GM18507 (cell line): ENCODE data around the gene GLA.

Source experiments
- DNase-seq: peaks from one replicate; pipeline ENCODE4 v3.0.0; 2011; ENCODE audit warnings: low read depth; ENCODE audit not compliant: insufficient read length; ENCODE audit errors: extremely low spot score
- FAIRE-seq: peaks from 2 replicates; lab custom pipeline; 2011; peaks lifted over from hg19 to GRCh38; lab: Jason Lieb, UNC

GLA gene

DNA sequence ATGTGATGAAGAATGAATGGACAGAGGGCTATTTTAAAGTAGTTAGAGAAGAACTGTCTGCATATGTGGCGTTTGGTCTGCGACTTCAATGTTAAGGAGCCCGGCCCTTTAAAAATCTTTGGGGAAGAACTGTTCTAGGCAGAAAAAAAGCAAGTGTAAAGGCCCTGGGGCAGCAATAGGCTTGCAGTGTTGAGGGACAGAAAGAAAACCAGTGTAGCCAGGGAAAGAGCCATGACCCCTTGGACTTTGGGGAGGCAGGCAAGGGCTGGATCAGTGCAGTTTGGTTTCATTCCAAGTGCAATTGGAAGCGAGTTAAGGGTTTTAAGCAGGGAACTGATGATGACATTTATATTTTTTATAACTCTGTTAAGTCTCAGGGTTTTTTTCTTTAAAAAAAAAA lies 7.9 kb downstream of the GLA start:
- FAIRE-seq, result no peak

GRCh38 chrX:101398694-101399093 lies 9.0 kb downstream of the GLA start:
- FAIRE-seq (no peak), DNase-seq (no peak)

More for the DNA sequence above, 7.9 kb downstream of the GLA start:
- DNase-seq, result no peak

DNA sequence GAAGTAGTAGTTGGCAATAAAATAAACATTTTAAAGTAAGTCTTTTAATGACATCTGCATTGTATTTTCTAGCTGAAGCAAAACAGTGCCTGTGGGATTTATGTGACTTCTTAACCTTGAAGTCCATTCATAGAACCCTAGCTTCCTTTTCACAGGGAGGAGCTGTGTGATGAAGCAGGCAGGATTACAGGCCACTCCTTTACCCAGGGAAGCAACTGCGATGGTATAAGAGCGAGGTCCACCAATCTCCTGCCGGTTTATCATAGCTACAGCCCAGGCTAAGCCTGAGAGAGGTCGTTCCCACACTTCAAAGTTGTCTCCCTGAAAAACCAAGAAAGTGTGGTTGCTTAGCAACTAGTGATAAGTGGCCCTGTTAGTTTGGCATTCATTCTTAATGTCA lies 9.9 kb downstream of the GLA start:
- no peak for DNase-seq

DNA sequence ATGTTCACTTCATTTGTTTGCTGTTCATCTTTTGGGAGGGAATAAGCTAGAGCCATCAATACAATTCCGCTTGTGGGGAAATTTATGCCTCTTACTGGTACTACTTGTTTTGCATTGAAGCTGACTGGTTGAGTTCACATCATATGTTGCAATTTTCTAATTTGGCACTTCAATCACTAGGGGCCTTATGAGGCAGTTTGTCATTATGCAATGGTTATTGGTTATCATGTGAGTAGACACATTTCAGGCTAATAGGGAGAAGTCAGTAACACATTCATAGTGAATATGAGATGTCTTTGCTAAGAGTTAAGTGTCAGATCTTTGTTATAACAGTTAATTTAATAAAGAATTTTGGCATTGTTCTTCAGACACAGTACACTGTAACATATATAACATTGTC lies 11.9 kb downstream of the GLA start:
- FAIRE-seq (no peak), DNase-seq (no peak)

More for the DNA sequence above, 9.9 kb downstream of the GLA start:
- FAIRE-seq, result no peak

GRCh38 chrX:101394372-101394771 lies 13.4 kb downstream of the GLA start:
- FAIRE-seq (no peak), DNase-seq (no peak)

DNA sequence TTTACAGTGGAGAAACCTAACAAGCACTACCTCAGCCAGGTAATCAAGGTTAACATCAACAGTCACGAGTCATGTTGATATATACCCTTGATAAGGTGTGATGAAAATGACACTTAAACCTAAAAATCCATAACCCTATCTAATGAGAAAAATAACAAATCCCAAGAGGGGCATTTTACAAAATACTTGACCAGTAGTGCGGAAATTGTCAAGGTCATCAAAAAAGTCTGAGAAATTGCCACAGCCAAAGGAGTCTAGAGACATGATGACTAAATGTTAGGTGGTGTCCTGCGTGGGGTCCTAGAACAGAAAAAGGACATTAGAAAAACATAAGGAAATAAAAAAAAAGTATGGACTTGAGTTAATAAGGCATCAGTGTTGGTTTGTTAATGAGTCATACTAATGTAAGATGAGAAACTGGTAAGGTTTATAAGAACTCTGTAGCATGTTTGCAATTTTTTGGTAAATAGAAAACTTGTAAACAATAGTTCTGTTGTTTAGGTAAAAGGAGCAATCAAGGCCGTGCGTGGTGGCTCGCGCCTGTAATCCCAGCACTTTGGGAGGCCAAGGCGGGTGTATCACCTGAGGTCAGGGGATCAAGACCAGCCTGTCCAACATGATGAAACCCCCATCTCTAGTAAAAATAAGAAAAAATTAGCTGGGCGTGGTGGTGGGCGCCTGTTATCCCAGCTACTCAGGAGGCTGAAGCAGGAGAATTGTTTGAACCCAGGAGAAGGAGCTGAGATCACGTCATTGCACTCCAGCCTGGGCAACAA lies 14.0 kb downstream of the GLA start:
- DNase-seq (no peak), FAIRE-seq (no peak)

DNA sequence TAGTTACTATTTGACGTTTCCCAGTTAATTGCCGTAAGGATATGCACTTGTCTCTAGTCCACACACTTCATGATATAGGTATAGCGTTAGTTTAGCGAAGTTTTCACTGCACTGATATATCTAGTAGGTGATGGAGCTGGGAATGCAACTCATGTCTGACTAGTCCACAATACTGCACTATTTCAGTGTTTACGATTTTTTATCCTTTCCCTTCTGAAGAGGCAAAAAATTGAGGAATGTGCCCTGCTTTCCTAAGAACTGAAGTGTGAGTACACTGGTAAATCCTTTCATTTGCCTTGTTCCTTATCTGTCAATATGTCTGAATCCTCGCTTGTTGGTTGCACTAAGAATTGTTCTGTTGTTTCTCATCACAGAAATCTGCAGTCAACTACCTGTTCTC lies 15.9 kb downstream of the GLA start:
- DNase-seq, result no peak
- no peak for FAIRE-seq

GRCh38 chrX:101390664-101391525 lies 16.8 kb downstream of the GLA start, which contains the start of gene RPL36A:
Gene RPL36A, plus strand, starts transcription at chrX:101391011. Its CDS starts 33 bp downstream, at chrX:101391044.
- peak; percentile 95 for FAIRE-seq

DNA sequence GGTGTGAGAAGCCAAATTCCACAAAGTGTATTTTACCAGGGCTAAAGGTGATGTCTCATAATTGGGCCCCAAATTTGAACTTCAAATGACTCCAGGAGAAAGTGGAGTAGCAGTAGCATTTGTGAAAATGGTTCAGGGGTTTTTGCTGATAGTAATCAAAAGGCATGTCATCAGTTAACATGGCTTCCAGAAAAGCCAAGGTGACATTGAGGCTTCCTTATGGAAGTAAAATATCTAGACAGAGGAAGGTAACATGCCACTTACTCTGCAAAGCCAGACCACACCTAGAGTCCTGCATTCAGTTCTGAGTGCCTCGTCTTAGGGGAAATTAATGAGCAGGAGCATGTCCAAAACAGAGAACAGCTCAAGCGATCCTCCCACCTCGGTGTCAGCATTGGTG lies 19.1 kb downstream of the GLA start:
- DNase-seq, result no peak
- no peak for FAIRE-seq

More at GRCh38 chrX:101390664-101391525, 16.8 kb downstream of the GLA start, which contains the start of gene RPL36A:
- DNase-seq, result peak; percentile 44

DNA sequence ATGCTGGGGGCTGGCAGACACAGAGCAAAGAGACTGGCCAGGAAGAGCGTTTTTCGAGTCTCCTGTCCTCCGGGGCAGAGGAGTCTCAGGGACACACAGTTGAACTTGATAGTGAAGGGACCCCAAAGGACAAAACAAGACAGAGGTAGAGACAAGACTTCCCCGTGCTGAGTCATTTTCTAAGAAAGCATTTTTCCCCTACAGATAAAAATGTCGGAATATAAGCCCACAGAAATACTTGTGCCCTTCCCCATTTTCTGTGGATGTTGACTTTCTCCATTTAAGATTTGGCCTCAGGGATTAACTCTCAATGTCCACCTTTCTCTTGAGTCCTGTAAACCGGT lies 21.2 kb downstream of the GLA start:
- DNase-seq (no peak), FAIRE-seq (peak; percentile 9)

GRCh38 chrX:101385795-101386541 lies 21.8 kb downstream of the GLA start, which contains the start of gene BTK:
Gene BTK, minus strand, starts transcription at chrX:101386191. Its CDS starts 10,907 bp downstream, at chrX:101375284.
- DNase-seq (no peak), FAIRE-seq (peak; percentile 98)

- peak; percentile 55 for FAIRE-seq
- no peak for DNase-seq
These were observed 22.6 kb downstream of the GLA start for GRCh38 chrX:101385026-101385684.

DNA sequence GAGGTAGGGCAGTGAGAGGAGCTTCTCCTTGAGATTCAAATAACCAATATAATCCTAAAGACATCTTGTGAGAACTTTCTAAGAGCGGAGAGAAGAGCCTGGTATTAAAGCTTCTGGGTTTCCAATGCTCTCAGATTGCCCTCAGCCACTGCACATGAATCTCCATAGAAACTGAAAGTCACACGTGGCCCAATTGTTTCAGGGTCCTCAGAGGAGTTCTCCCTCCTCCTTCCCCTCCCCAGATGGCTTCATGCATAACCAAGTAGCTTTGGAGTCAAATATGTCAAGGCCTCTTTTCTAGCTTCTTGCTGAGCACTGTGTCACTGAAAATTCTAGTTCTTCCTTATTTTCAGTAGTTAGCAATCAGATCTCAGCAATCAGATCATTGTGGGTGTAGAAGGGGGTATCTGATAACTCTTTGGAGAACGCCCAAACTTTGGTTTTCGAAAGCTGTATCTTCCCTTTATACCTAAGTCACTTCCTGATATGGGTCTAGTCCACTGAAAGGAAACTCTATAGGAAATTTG lies 24.0 kb downstream of the GLA start:
- FAIRE-seq (peak; percentile 99), DNase-seq (no peak)

DNA sequence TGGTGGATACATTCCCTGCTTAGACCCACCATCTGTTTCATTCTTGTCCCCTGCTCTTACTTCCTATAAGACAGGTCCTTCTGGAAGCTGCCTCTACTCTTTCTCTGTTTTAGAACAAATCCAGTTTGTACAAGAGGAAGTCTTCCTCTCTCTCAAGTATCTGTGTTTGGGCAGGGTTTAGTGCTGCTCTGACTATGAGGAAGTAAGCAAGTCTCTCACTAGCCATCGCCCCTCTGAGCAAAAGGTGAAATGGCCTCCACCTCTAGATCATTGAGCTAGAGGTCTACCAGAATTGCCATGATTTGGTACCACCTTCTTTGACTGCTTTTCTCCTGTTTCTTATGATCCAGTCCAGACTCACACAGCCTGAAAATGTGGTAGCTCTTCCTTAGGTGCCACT lies 30.2 kb downstream of the GLA start:
- FAIRE-seq (peak; percentile 5), DNase-seq (no peak)

DNA sequence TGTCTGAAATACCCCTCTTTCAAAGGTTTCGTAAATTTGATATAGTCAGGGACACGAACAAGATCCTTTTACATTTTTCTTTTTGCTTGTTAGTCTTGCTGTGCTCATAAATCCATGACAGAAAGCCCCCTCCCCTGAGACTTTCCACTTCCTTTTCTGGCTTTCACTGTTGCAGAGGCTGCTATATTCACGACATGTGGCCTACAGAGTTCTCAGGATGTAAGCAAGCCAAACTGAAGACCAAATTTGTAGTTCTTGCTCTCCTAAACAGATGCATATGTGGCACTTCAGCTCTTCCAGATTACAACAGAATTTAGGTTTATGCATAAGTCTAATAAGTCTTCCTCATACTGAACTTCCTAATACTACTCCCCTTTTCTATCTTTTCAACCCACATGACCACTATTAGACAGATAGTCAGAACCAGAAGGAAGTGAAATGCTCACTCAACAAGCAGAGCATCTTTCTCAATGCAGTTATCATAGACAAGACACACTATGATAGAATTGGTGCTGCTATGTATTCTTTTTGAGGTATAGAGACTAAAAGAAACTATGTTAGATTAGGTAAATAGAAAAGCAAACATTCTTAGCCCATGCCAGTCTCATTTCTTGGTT lies 36.7 kb downstream of the GLA start:
- peak; percentile 75 for FAIRE-seq
- no peak for DNase-seq

GRCh38 chrX:101369687-101370086 lies 38.0 kb downstream of the GLA start:
- DNase-seq, result no peak
- FAIRE-seq, result peak; percentile 5

DNA sequence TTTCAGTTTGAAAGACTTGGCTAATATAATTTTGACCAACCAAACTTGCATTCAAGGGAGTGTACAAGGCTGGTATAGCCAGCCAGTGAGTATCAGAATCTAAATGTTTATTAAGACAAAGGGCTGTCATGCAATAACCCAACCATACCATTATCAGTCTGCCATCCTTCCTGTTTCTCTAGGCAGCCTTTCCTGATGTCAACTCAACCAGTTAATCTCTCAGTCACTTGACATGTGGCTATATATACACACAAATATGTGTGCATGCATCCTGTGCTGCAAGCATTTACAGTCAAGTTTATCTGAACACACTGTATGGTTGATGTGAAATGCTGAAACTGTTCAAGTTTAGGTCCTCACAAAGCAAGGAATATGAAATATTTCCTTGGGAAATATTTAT lies 38.9 kb downstream of the GLA start:
- FAIRE-seq (peak; percentile 41), DNase-seq (no peak)

DNA sequence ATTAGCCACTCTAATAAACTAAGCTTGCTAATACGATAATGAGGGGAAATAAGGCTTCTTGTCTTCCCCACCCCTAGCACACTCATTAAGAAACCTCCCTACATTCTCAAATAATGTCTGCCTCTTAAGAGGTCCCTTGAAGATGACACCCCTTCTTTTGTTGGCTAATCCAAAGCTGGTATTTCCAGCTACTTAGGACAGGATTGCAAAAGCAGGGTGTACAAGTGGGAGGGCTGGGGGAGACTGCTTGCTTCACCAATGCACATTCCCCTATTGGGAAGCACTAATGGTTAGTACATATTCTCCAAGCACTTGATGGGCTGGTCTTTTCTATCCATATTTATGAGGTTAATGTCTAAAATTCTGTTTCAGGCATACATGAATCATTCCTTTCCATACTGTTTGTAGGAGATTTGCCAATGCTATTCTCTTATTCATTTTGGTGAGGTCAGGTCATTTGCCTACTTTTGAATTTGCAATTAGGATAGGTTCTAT lies 42.4 kb downstream of the GLA start:
- DNase-seq (no peak), FAIRE-seq (no peak)

DNA sequence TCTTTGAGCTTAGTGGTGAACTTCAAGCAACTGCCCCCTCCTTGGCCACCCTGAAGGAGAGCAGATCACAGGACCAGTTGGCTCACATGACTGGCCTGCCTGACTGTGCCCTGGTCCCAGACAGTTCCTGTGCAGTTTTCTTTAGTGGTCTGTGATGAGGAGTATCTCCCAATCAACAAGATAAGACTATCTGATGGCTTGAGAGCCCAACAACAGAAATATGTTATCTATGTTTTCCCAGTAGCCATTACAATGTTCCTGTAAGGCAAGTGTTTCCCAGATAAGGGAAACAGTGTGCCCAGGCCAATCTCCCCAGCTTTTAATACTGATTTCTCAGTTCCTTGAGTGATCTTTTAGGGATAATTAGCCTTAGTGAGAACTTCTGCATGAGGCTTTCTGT lies 45.0 kb downstream of the GLA start:
- DNase-seq, result no peak

More for the DNA sequence above, 45.0 kb downstream of the GLA start:
- no peak for FAIRE-seq
